ENCODE results near the gene MAML1.
"Not testable (repeated sequence)": the region's sequence is repeated elsewhere in the genome, so short reads cannot be mapped to it uniquely, and the experiment has no call there.

The MAML1 gene

DNA sequence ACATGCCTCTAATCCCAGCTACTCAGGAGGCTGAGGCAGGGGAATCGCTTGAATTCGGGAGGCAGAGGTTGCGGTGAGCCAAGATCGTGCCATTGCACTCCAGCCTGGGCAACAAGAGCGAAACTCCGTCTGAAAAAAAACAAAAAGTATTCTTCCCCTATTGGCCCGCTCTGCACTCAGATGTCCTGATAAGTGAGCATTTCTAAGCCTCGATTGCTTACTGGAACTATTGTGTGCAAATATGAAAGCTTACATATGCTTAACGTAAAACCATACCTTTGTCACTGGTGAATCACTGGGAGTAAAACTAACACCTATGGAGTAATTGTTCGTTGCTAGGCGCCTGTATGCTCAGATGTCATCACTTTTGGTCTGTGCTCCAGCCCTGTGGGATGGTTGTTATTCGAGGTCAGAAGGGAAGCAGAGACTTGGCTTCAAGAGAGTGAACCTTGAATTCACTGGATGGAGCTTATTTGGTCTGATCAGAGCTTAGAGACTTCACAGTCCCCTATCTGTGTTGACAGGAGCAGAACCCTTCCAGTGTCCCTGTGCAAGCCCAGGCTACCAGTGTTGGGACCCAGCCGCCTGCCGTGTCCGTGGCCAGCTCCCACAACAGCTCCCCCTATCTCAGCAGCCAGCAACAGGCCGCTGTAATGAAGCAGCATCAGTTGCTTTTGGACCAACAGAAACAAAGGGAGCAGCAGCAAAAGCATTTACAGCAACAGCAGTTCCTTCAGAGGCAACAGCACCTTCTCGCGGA, 35.9 kb downstream of the MAML1 start:
- DNase-seq (ENCODE audit: low read depth in 2 of 2): no peak

GRCh38 chr5:179769271-179769670, 36.6 kb downstream of the MAML1 start:
- no peak for DNase-seq (ENCODE audit: low read depth in 2 of 2)

DNA sequence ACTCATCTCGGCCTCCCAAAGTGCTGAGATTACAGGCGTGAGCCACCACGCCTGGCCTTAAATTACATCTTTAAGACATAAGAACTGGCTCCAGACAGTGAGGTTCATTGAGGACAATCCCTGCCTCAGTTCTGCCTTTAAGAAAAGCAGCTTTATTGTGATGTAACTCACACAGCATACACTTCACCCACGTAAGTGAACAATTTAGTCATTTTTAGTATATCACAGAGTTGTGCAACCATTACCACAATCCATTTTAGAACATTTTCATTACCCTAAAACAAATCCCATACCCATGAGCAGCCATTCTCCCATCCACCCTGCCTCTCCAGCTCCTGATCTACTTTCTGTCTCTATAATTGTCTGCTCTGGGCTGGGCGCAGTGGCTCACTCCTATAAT, 37.2 kb downstream of the MAML1 start:
- DNase-seq (ENCODE audit: low read depth in 2 of 2): no peak

DNA sequence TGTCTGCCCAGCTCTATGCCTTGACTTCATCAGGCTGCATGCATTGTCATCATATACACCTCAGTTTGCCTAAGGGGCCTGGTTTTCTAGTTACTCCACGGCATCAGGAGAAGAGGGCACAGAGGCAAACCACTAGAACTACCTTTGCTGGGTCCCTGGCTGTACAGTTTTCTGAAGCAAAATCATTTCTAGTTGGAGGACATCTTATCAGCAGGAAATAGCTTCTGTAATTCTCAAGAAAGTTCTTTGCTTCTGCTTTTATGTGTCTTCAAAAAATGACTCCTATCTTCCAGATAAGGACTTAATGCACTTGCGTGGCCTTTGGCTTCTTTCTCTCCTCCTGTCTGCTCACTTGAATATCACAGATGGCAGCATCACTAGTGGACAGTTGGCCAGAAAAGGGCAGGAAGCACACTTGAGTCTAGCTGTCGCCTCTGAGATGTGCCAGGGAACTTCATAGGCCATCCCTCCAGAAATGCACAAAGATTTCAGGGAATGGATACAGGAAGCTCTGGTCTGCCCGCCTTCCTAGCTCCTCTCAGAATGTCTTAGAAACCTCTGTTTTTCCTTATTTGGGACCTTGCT, 38.8 kb downstream of the MAML1 start:
- no peak for DNase-seq (ENCODE audit: low read depth in 2 of 2)

DNA sequence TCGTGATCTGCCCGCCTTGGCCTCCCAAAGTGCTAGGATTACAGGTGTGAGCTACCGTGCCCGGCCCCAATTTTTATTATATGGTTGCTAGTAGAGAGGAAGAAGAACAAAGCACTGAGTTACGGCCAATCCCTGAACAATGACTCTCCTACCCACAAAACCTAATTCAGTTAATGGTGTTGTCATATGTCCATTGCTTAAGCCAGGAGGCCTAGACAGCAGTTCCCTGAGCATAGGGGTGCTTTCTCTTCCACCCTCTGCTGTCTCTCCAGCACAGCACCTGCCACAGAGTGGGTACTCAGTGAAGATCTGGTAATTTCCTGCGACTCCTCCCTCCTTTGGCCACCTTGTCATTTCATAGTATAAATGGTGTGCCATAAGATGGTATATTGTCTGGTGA, 39.7 kb downstream of the MAML1 start:
- DNase-seq (ENCODE audit: low read depth in 2 of 2): no peak

DNA sequence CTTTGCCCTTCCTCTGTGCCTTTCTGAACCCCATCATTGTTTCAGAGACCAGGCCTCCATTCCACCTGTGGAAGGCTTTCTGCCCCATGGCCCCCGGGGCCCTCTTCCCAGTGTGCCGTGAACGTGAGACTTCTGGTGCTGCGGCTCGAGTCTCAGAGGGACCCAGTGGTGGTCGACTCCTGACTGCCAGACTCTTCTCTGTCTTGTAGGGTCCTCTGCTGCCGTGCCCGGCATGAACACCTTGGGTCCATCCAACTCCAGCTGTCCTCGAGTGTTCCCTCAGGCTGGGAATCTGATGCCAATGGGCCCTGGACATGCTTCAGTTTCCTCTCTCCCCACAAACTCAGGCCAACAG, 41.0 kb downstream of the MAML1 start:
- no peak for DNase-seq (ENCODE audit: low read depth in 2 of 2)

GRCh38 chr5:179774442-179774841, 41.8 kb downstream of the MAML1 start:
- DNase-seq (ENCODE audit: low read depth in 2 of 2): no peak

DNA sequence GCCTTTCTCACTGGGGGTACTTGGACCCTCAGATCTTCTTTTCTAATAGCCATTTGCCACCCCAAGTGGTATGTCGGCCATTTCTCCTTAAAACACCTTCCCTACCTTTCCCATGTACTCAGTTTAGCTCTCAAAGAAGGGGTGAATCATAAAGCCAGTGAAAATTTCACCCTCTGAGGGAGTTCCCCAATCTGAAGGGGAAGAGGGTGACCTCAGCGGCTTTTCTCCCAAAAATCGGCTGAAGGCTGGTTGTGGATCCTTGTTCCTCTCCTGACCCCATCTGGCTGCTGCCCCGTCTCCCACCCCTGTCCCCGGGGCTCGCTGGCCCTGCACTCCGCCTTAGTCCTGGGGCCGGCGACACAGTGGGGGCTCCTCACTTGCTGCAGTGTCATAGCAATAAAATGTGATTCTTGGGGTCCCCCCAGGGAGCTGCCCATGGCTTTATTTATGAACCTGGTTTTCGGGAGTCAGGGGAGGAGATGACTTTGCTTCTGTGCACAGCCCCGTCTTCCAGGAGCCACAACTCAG, 43.9 kb downstream of the MAML1 start:
- no peak for DNase-seq (ENCODE audit: low read depth in 2 of 2)

GRCh38 chr5:179777456-179777855, 44.8 kb downstream of the MAML1 start:
- no peak for DNase-seq (ENCODE audit: low read depth in 2 of 2)

- no peak for DNase-seq (ENCODE audit: low read depth in 2 of 2)
Observed at GRCh38 chr5:179777909-179778308, 45.3 kb downstream of the MAML1 start.

- DNase-seq (ENCODE audit: low read depth in 2 of 2): no peak
Observed at GRCh38 chr5:179778591-179778990, 46.0 kb downstream of the MAML1 start.

DNA sequence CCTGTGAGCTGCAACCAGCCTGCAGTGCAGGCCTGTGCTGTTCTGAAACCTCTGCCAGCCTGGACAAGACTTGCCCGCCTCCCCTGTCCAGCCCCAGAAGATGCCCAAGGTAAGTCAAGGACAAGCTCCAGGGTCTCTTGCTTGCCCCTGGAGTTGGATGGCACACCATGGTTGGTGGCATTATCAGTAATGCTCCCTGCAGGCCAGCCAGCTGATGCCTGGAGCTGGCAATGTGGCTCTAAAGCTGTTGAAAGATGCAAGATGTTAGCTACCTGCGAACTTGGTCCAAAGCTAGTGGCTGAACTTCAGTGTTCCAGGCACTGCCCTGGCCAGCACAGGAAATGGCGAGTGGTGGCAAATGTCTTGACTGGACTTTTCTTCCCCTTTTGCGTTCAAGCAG, 47.2 kb downstream of the MAML1 start:
- DNase-seq (ENCODE audit: low read depth in 2 of 2): no peak

DNA sequence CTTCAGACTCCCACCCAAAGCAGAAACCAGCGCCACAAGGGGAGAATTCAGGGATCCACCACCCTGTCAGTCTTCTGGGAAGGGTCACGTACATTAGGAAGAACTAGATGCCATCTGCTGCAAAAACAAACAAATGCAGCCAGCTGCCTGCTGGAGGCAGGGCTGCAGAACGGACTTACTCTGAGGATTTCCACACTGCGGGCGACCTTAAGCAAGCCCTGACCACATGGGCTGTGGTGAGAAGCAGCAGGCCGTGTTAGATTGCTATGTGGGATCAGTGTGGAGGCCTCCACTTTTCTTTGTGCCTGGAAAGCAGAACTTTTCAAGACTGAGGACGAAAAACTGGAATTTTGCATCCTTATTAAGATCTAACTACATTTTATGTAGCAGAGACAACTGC, 47.7 kb downstream of the MAML1 start:
- no peak for DNase-seq (ENCODE audit: low read depth in 2 of 2)

DNA sequence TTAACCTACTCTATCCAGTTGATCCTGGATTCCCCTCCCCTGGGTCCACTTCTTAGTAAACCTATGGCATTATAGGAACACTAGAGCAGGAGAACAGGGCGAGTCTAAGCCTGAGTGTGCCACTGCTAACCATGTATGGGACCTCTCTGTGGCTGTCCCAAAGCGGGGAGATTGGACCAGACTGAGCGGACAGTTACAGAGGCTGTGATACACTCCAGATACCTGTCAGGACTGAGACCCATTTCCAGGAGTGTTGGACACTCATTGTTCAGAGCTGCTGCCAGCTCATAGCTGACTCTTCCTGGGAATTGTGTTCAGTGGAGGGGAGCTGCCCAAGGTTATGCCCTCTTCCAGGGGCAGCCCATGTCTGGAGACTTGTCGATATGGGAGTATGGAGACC, 49.2 kb downstream of the MAML1 start:
- DNase-seq (ENCODE audit: low read depth in 2 of 2): no peak

DNA sequence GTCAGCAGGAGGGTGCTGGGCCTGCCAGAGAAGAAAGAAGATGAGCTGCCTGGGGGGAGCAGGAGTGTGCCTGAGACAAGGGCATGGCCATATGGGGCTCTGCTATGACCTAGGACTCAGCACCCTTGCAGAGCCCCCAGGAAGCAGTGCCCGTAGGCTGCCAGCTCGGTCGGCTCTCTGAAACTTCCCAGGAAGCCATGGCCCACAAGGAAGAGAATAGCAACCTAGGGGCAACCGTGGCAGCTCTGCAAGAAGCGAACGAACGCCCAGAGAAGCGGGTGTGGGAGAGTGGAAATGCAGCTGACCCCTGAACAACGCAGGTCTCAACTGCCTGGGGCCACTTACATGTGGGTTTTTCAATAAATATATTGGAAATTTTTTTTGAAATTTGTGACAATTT, 50.5 kb downstream of the MAML1 start:
- DNase-seq (ENCODE audit: low read depth in 2 of 2): no peak

- DNase-seq (ENCODE audit: low read depth in 2 of 2): no peak
Observed at GRCh38 chr5:179786861-179787260, 54.2 kb downstream of the MAML1 start.

DNA sequence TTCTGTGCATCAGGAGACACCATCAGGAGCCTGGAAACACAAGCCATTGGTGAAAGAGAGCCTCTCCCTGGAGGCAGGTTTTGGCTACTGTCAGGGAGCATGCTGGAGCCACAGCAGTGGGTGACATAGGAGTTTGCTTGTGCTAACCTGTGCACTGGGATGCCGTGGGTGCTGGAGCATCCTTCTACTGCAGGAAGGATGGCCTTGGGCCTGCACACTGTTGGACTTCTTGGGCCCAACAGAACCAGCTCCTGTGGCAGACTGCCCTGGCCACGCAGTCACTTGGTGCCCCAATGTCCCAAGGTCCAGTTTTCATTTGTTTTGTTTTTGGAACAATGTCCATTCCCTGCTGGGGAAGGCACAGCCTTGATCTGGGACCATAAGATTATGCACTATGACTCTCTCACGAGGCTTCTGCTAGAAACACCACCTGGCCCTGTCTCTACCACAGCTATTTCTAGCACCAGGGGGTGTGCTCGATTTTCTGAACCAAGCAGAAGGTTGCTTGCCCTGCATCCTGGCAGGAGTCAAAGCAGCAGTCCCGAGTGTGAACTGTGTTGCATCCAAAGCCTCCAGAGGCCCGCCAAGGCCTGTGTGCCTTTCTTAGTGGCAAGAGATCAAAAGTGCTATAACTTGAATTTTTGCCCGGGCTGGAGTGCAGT, 55.7 kb downstream of the MAML1 start:
- no peak for DNase-seq (ENCODE audit: low read depth in 2 of 2)

DNA sequence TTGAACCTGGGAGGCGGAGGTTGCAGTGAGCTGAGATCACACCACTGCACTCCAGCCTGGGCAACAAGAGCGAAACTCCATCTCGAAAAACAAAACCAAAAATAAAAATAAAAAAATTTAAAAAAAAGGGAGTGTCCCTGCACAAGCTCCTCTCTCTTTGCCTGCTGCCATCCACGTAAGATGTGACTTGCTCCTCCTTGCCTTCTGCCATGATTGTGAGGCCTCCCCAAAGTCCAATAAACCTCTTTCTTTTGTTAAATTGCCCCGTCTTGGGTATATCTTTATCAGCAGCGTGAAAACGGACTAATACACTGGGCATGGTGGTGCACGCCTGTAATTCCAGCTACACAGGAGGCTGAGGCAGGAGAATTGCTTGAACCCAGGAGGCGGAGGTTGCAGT, 56.7 kb downstream of the MAML1 start:
- DNase-seq (ENCODE audit: low read depth in 2 of 2): not testable (repeated sequence)

DNA sequence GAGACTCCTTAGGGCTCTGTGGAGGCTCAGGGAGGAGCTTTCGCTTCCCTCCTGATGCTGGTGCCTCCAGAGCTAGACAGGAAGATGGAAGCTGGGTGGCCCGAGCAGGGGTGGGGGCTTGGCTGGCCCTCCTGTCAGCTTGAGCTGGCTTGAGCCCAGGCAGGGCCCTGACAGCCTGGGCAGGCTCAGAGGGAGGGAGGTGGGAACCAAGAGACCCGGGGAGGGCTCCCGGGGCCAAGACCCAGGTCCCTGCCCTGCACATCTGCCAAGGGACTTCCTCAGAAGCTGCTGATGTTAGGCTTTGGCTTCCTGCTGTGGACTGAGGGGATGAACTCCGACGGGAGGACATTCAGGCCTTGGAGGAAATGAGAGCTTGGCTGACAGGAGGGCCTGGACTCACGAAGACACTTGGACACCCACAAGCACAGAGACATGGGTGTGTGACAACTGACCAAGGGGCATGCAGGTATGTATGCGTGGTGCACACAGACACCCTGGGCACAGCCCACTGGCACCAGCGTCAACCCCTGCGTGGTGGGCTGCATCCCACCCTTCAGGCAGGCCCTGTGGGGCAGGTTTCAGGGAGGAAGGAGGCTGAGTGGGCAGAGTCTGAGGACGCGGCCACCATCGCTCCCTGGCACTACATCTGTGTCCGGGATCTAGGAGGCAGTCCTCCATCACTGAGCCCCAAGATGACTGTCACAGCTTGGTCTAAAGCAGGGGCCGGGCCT, 59.4 kb downstream of the MAML1 start:
- no peak for DNase-seq (ENCODE audit: low read depth in 2 of 2)

- DNase-seq (ENCODE audit: low read depth in 2 of 2): no peak
Observed at GRCh38 chr5:179792612-179793467, 60.2 kb downstream of the MAML1 start.

- no peak for DNase-seq (ENCODE audit: low read depth in 2 of 2)
Observed at GRCh38 chr5:179793468-179794139, 61.0 kb downstream of the MAML1 start, which contains the start of gene LTC4S. Gene LTC4S, plus strand, starts transcription at chr5:179793986. Its CDS starts 95 bp downstream, at chr5:179794081.

Data from stimulated activated CD8-positive, alpha-beta memory T cell treated with anti-CD3 and anti-CD28 coated beads, Interleukin-2, amount 100 ng/mL, for 1 hour (primary cell).